HG03139 (cell line): ENCODE results near the gene TANGO6.
"Not testable (repeated sequence)": the region's sequence is repeated elsewhere in the genome, so short reads cannot be mapped to it uniquely, and the experiment has no call there.

Experiments used
- ATAC-seq: cut with Tn5 transposase; IDR thresholded peaks from one replicate; pipeline ENCODE4 v1.9.1; 2021; ENCODE audit not compliant: unreplicated experiment

The TANGO6 gene

DNA sequence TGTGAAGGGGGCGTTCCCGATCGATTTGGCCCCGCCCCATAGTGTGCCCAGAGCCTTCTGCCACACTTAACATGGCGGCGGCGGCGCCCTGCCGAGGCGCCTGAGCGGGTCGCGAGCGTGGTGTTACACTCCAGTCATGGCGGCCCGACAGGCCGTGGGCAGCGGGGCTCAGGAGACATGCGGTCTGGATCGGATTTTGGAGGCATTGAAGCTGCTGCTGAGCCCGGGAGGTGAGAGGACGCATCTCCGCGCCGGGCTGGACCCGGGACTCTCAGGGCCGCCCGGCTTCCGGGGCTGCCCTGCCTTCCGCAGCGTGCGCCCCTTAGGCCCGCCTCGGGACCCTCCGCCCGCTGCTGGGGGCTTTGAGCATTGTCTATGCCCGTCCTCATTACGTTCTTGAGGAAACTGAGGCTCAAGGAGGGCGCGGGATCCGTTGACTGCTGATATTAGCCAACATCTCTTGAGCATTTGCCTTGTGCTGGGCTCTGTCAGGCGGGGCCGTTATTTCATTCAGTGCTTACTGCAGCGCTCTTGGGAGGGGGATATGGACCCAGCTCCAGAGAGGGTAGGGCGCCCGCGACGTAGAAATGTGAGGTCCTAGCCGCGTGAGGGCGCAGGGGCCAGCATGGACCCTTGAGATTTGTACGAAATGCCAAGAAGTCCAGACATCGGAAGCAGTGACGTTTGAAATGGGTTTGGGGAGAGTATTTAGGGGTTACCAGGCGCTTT is at the start of gene TANGO6:
Gene TANGO6 (plus strand): TSS at position 50 of the 729 bp plus-strand sequence. CDS start 87 bp downstream, at position 137.
- peak; percentile 88 for ATAC-seq

DNA sequence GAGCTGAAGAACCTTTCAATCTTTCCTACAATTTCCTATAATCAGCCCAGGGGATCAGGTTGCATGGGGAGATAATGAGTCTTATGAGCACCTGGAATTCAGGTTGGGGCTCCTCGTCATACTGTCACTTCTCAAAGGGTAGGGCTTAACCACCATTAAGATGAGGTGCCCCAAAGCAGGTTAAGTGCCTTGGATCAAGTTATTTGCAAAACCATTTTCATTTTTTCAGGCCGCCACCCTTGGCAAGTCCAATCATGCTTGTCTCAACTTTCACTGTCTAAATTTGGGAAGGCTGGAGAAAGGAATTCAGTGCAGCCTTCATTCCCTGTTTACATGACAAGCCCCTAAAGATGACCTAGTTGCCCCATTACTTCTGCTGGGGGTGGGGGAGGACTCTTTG is 44.9 kb upstream of the TANGO6 start:
- no peak for ATAC-seq

DNA sequence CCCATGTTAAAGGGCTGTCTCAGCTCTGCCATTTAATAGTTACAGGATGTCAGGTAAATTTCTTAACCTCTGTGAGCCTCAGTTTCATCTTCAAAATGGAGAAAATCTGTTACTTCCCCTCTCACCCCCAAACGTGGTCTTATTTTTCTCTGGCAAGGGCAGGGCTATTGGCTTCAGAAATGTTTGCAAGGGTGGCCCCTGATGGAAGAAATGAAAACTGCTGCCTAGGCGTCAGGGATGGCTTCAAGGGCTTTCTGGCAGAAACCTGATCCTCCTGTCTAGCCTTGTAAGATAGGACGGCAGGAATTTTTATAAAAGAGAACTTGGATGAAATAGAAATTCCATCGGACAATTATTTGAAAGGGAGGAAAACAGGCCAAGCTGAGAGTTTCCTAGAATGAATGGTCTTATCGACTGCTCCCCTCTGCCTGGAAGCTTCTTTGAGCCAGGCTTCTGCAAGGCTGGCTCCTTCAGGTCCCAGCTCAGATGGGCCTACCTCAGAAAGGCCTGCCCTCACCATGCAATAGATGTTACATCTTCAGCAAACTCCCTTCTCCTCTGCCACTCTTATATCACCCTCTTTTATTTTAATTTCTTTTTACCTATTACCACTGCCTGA is 43.0 kb upstream of the TANGO6 start:
- ATAC-seq = no peak

DNA sequence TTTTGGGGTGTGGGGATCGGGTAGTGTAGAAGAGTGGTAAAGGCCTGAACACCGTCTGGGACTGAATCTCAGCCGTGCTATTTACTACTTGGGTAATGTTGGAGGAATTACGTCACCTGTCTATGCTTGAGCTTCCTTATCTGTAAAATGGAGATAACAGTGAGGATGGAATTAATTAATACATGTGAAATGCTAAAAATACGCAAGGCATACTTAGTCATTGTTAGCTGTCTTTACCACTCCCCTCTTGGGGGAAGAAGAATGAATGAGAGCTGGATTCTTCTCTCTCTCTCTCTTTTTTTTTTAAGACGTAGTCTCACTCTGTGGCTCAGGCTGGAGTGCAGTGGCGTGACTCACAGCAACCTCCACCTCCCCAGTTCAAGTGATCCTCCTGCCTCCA is 41.1 kb upstream of the TANGO6 start:
- ATAC-seq = no peak

DNA sequence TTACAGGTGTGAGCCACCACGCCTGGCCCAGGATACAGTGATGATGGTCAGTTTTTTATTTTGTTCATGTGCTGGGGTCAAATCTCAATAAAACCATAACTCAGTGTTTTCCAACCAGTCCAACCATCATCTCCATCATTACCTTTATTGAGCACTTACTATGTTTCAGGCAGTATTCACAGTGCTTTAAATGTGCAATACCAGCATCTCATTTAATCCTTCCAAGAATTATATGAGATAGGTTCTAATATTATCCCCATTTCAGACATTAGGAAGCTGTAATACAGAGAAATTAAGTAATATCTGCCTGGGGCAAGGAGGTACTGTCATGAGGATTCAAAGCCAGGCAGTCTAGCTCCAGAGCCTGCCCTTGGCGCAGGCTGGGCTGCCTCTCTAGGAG is 36.9 kb upstream of the TANGO6 start:
- ATAC-seq = no peak

DNA sequence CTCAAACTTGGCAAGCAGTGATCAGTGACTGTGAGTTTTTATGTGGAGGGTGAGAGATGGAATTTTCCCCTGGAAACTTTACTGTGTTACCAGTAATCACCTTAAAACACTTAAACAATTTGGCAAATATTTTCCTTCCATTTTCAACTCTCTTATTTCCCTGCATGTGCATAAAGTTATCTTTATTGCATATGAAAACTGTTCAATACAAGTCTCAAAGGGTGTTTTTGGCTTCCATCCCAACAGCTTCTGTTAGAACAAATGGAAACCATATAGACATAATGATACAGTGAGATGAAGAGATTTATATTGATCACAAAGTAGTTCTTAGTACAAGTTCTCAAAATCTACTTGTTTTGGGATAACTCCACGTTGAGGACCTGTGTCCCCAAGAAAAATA is 36.4 kb upstream of the TANGO6 start:
- ATAC-seq = no peak

DNA sequence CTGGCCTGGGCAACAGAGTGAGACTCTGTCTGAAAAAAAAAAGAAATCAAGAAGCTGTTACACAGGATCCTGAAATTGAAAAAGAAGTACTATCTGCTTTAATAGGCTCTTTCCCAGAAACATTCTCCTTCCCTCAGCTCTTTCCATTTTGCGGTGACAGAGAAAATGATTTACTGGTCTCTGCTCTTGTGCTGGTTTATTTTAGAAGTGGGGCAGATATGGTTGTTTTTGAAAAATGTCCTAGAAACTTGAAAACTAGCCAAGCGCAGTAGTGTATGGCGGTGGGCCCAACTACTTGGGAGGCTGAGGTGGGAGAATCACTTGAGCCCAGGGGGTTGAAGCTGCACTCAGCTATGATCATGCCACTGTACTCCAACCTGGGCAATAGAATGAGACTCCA is 28.8 kb upstream of the TANGO6 start:
- ATAC-seq = no peak

DNA sequence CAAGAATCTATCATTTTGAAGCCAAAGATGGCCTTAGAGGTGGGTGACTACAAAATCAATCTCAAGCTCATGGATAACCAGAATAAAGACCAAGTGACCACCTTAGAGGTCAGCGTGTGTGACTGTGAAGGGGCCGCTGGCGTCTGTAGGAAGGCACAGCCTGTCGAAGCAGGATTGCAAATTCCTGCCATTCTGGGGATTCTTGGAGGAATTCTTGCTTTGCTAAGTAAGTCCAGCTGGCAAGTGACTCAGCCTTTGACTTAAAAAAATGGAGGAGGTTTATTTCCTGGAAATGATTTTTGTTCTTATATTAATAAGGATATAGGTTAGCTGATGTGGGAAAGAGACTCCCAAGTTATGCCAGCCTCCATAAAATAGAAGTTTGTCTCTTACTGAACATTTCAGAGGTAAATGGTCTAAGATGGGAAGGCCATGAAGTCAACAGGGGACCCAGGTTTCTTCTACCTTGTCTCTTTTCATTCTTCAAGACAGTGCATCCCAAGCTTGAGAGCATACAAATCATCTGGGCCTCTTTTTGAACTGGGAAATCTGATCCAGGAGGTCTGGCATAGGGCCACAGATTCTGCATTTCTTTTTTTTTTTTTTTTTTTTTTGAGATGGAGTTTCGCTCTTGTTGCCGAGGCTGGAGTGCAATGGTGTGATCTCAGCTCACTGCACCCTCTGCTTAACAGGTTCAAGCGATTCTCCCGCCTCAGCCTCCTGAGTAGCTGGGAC is 19.8 kb upstream of the TANGO6 start:
- no peak for ATAC-seq

DNA sequence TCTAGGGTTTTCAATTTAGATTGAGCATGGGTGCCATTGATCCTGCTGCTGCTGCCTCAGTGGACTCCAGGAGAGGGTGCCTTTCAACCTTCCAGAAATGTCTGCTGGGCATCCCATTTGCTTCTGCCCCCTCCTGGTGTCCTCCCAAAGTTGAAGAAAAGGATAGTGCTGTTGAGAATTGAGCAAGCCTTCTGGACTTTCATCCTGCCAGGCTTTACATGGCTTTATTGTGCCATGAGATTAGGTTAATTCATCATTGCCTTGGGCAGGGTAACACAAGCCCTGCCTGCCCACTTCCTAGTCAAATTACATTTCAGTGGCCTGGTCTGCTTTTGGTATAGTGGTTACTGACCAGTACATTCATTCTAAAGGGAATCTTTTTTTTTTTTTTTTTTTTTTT is 17.9 kb upstream of the TANGO6 start:
- no peak for ATAC-seq

DNA sequence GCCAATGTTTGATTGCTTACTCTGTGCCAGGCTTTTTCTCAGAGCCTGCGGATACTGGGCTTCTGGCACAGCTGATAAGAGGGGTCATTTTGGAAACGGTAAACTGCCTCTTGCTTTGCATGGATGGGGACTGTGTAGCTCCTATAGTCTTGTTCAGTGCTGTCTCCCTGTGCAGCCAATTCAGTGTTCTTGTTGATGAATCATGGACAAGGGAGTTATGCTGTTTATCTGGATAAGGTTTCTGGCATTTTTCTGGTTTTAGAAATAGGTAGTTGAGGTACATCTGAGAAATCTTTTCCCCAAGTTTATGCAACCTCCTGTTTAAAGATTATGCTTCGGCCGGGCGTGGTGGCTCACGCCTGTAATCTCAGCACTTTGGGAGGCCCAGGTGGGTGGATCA is 16.7 kb upstream of the TANGO6 start:
- ATAC-seq = no peak

DNA sequence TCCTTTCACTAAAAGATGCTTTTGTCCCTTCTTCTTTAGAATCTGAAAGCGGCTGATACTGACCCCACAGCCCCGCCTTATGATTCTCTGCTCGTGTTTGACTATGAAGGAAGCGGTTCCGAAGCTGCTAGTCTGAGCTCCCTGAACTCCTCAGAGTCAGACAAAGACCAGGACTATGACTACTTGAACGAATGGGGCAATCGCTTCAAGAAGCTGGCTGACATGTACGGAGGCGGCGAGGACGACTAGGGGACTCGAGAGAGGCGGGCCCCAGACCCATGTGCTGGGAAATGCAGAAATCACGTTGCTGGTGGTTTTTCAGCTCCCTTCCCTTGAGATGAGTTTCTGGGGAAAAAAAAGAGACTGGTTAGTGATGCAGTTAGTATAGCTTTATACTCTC is 10.1 kb upstream of the TANGO6 start:
- ATAC-seq = no peak

DNA sequence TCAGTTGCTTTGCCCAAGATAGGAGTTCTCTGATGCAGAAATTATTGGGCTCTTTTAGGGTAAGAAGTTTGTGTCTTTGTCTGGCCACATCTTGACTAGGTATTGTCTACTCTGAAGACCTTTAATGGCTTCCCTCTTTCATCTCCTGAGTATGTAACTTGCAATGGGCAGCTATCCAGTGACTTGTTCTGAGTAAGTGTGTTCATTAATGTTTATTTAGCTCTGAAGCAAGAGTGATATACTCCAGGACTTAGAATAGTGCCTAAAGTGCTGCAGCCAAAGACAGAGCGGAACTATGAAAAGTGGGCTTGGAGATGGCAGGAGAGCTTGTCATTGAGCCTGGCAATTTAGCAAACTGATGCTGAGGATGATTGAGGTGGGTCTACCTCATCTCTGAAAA is 8.8 kb upstream of the TANGO6 start:
- no peak for ATAC-seq

DNA sequence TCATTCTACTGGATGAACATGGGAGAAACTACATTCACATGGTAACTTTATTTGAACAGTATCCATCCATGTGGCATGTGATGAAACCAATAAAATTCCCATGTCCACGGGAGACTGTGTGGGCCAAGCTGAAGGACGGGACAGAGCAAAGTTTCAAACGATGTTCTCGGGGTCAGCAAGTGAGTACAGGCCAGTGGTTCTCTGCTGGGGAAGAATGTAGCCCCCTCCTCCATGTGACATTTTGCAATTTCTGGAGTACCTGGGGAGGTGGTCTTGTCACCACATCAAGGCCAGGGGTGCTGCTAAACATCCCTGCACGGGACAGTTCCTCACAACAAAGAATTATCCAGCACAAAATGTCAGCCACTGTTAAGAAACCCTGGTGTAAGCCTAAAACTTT is 7.4 kb upstream of the TANGO6 start:
- ATAC-seq = no peak

DNA sequence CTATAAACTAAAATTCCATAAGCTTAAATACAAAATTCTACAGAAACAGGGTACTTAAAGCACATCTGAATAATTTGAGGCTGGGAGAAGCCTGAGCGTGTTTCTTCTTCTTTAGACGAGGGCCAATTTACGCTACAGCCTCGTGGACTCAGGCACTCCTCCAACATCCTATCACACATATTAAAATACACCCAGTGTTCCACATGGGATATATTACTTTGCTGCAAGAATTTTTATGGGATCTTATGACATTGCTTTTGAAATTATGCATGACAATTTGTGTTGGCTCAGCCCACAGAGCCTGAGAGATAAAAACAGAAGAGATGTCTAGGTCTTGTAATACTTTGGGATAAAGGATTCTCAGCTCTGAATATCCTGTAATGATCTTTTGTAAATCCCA is 3.5 kb upstream of the TANGO6 start:
- no peak for ATAC-seq

DNA sequence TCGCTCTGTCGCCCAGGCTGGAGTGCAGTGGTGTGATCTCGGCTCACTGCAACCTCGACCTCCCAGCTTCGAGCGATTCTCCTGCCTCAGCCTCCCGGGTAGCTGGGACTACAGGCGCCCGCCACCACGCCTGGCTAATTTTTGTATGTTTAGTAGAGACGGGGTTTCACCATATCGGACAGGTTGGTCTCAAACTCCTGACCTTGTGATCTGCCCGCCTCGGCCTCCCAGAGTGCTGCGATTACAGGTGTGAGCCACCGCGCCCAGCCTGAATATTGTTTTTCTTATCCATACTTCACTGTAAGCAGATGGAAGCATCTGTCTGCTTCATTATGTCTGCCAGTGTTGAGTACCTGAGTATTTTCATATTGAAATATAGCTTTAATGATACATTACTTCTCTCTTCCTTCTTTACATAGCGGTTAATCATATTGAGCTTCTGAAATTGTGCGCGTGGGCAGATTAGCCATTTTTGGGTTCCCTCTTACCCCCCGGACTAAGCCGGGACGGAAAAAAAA is 308 bp upstream of the TANGO6 start:
- ATAC-seq = not testable (repeated sequence)

DNA sequence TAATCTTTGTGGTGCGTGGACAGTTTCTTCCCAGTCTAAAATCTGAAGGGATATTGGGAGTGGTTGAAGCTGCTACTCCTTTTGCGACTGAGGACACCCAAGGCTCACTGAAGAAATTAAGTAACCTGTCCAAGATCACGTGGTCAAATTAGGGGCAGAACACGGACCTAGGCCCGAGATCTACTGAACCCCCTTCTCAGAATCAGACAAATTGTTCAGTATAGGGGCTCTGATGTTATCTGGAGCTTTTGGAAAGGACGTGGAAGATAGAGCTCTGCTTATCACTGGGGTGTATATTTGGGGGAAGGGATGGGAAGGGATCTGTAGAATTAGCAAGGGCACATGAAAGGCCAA is 857 bp downstream of the TANGO6 start:
- no peak for ATAC-seq

DNA sequence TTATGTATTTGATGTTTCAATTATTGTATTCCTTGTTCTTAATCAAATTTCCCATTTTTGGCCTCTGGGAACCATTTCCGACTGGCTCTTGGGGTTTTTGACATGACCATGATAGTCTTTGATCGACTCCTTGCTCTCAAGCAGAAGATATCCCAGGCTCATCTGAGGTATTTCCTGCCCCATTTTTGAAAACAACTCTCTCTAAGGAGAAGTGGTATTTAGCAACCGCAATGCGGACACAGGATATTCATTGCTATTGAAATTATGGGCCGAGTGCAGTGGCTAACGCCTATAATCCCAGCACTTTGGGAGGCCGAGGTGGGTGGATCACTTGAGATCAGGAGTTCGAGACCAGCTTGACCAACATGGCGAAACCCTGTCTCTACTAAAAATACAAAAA is 5.5 kb downstream of the TANGO6 start:
- no peak for ATAC-seq

DNA sequence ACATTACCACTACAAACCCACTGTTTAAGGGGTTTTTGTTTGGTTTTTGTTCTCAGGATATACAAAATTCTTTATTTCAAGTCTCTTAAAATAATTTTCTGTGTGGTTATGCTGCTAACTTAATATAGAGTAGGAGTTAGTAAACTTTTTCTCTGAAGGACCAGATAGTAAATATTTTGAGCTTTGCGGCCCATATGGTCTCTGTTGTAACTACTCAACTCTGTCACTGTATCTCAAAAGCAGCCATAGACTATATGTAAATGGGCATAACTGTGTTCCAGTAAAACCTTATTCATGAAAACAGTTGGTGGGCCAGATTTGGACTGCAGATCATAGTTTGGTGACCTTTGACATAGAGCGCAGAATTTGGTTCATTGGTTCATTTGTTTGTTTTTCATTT is 7.2 kb downstream of the TANGO6 start:
- ATAC-seq = no peak

DNA sequence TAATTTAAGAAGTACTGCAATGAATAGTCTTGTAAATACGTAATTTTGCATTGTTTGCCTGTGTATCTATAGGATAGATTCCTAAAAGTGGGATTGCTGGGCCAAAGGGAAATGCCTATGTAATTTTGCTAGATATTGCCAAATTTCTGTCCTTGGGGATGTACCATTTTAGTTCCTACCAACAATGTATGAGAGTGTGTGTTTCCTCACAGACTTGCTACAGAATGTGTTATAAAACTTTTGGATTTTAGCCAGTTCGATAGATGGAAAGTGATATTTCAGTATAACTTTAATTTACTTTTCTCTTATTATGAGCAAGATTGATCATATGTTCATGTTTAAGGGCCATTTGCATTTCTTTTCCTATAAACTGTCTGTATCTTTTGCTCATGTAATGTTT is 8.3 kb downstream of the TANGO6 start:
- ATAC-seq = no peak

DNA sequence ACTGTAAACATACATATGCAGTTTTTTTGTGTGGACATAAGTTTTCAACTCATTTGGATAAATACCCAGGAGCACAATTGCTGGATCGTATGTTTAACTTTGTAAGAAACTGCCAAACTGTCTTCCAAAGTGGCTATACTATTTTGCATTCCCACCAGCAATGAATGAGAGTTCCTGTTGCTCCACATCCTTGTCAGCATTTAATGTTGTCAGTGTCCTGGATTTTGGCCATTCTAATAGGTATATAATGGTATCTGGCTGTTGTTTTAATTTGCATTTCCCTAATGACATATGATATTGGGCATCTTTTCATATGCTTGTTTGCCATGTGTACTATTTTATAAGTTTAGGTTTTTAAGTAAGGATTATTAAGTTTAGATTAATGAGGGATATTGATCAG is 14.1 kb downstream of the TANGO6 start:
- ATAC-seq = no peak

DNA sequence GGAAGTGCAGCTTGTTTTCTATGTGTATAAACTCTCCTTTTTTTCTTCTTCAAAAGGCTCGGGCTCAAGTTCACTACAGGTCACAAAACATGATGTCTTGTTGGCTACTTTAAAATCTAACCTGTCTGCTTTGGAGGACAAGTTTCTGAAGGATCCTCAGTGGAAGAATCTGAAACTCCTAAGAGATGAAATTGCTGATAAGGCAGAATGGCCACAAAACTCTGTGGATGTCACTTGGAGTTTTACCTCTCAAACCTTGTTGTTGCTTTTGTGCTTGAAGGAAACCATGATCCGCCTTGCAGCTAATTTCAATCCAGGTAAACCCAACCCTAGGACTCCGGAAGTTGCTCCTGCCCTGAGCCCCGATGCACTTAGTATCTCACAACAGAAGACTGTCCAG is 16.5 kb downstream of the TANGO6 start:
- ATAC-seq = no peak
